ENCODE results near the gene ZNF546.

Gene ZNF546

GRCh38 chr19:39996218-39996810, 546 bp upstream of the ZNF546 start:
- peaks cover 52% of the 10 kb centered on the region for H3K79me2 ChIP-seq (ENCODE audit: insufficient read depth, low read length)
- peak overlapping the region; percentile 79 for H3K9ac ChIP-seq (ENCODE audit: low read length)
- H3K36me3 ChIP-seq (ENCODE audit: low read length), result peaks cover 16% of the 10 kb centered on the region
- H3K9me3 ChIP-seq (ENCODE audit: insufficient read depth, low read length), result peaks cover 21% of the 10 kb centered on the region
- H3K9me2 ChIP-seq (replicated peaks; ENCODE audit: insufficient read depth, low read length), result no peaks in the 10 kb centered on the region
- peak overlapping the region; percentile 84 for H3K4me3 ChIP-seq (ENCODE audit: insufficient read depth, low read length, poor library complexity, severe bottlenecking)
- H3K4me2 ChIP-seq (ENCODE audit: low read depth, low read length, poor library complexity, severe bottlenecking), result peak overlapping the region; percentile 95
- H2AFZ ChIP-seq (ENCODE audit: low read depth, low read length, severe bottlenecking), result peak overlapping the region; percentile 87
- H3K27ac ChIP-seq (ENCODE audit: low read depth, low read length), result peak overlapping the region; percentile 54
- no peaks in the 10 kb centered on the region for H3F3A ChIP-seq (ENCODE audit: insufficient read depth)
- no peaks in the 10 kb centered on the region for H3K27me3 ChIP-seq (ENCODE audit: low read length)
- TF ChIP-seq EZH2phosphoT487 (conservative IDR thresholded peaks at IDR 0.05; ENCODE audit: low read length), result no peak
- TF ChIP-seq, protein P1, sequence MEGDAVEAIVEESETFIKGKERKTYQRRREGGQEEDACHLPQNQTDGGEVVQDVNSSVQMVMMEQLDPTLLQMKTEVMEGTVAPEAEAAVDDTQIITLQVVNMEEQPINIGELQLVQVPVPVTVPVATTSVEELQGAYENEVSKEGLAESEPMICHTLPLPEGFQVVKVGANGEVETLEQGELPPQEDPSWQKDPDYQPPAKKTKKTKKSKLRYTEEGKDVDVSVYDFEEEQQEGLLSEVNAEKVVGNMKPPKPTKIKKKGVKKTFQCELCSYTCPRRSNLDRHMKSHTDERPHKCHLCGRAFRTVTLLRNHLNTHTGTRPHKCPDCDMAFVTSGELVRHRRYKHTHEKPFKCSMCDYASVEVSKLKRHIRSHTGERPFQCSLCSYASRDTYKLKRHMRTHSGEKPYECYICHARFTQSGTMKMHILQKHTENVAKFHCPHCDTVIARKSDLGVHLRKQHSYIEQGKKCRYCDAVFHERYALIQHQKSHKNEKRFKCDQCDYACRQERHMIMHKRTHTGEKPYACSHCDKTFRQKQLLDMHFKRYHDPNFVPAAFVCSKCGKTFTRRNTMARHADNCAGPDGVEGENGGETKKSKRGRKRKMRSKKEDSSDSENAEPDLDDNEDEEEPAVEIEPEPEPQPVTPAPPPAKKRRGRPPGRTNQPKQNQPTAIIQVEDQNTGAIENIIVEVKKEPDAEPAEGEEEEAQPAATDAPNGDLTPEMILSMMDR (IDR thresholded peaks at IDR 0.05; ENCODE audit: insufficient read depth, low read length, poor library complexity, severe bottlenecking), result no peak
- H4K20me1 ChIP-seq (ENCODE audit: low read depth, low read length), result no peaks in the 10 kb centered on the region

DNA sequence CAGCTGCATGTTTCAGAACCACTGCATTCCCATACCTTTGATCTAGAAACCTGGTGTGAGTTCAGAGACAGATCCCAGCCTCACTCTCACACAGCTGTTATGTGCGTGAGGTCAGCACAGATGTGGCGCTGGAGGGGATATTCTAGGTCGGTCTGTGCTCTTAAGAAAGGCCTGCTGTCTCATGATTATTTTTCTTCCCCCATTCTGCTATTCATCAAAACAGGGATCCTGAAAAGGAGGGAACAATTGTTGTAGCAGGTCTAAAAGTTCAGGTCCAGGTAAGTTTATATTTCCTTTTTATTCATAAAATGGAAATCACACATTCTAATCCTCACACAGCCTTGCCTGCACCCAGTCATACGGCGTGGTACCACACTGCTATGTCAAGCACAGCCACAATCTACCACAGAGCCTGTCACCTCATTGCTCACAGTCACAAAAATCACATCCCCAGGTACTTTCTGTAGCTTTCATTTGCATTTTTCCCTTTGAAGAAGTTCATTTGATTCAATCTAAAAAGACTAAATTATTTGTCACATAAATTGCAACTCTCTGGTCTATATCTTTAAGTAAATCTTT, 867 bp downstream of the ZNF546 start:
- Histone ChIP-seq H3K4me3 (ENCODE audit: insufficient read depth, low read length, poor library complexity, severe bottlenecking) (peak overlapping the region; percentile 84), H3K27me3 (ENCODE audit: low read length) (no peaks in the 10 kb centered on the region), H4K20me1 (ENCODE audit: low read depth, low read length) (no peaks in the 10 kb centered on the region), H3K36me3 (ENCODE audit: low read length) (peaks cover 16% of the 10 kb centered on the region), H3K9me2 (replicated peaks; ENCODE audit: insufficient read depth, low read length) (no peaks in the 10 kb centered on the region), H3K4me2 (ENCODE audit: low read depth, low read length, poor library complexity, severe bottlenecking) (peak overlapping the region; percentile 95), H3F3A (ENCODE audit: insufficient read depth) (no peaks in the 10 kb centered on the region), H2AFZ (ENCODE audit: low read depth, low read length, severe bottlenecking) (peak overlapping the region; percentile 87), H3K9ac (ENCODE audit: low read length) (peak overlapping the region; percentile 79), H3K79me2 (ENCODE audit: insufficient read depth, low read length) (peaks cover 40% of the 10 kb centered on the region), H3K9me3 (ENCODE audit: insufficient read depth, low read length) (peaks cover 21% of the 10 kb centered on the region), H3K27ac (ENCODE audit: low read depth, low read length) (peak overlapping the region; percentile 60)
- TF ChIP-seq, protein P1 (IDR thresholded peaks at IDR 0.05; ENCODE audit: insufficient read depth, low read length, poor library complexity, severe bottlenecking), result no peak
- no peak for TF ChIP-seq EZH2phosphoT487 (conservative IDR thresholded peaks at IDR 0.05; ENCODE audit: low read length)

- H3K4me2 ChIP-seq (ENCODE audit: low read depth, low read length, poor library complexity, severe bottlenecking), result no peak overlapping the region
- H3F3A ChIP-seq (ENCODE audit: insufficient read depth), result no peaks in the 10 kb centered on the region
- H3K27ac ChIP-seq (ENCODE audit: low read depth, low read length), result no peak overlapping the region
- H3K9me3 ChIP-seq (ENCODE audit: insufficient read depth, low read length), result peaks cover 14% of the 10 kb centered on the region
- H3K4me3 ChIP-seq (ENCODE audit: insufficient read depth, low read length, poor library complexity, severe bottlenecking), result no peak overlapping the region
- peaks cover 13% of the 10 kb centered on the region for H3K36me3 ChIP-seq (ENCODE audit: low read length)
- H3K9ac ChIP-seq (ENCODE audit: low read length), result no peak overlapping the region
- H3K79me2 ChIP-seq (ENCODE audit: insufficient read depth, low read length), result peaks cover 32% of the 10 kb centered on the region
- H3K27me3 ChIP-seq (ENCODE audit: low read length), result no peaks in the 10 kb centered on the region
- H3K9me2 ChIP-seq (replicated peaks; ENCODE audit: insufficient read depth, low read length), result no peaks in the 10 kb centered on the region
- H2AFZ ChIP-seq (ENCODE audit: low read depth, low read length, severe bottlenecking), result no peak overlapping the region
- TF ChIP-seq, protein P1 (IDR thresholded peaks at IDR 0.05; ENCODE audit: insufficient read depth, low read length, poor library complexity, severe bottlenecking), result no peak
- TF ChIP-seq EZH2phosphoT487 (conservative IDR thresholded peaks at IDR 0.05; ENCODE audit: low read length), result no peak
- no peaks in the 10 kb centered on the region for H4K20me1 ChIP-seq (ENCODE audit: low read depth, low read length)
Observed at GRCh38 chr19:39998501-39998900, 1.6 kb downstream of the ZNF546 start.

Data from SU-DHL-6 (cell line).